ENCODE measurements around the gene GMPR.
"Not testable (repeated sequence)": the region's sequence is repeated elsewhere in the genome, so short reads cannot be mapped to it uniquely, and the experiment has no call there.

GMPR gene

GRCh38 chr6:16260602-16261001 is 22.2 kb downstream of the GMPR start:
- H2AFZ ChIP-seq (ENCODE audit: low read depth, low read length); H3K36me3 ChIP-seq (ENCODE audit: insufficient read depth, low read length); H3K27me3 ChIP-seq (ENCODE audit: insufficient read depth, low read length); H3K4me3 ChIP-seq (ENCODE audit: low read length); H3K4me1 ChIP-seq (ENCODE audit: insufficient read depth, low read length); H3K9me3 ChIP-seq (ENCODE audit: low read length): not testable (repeated sequence)

GRCh38 chr6:16262773-16263172 is 24.4 kb downstream of the GMPR start:
- H3K4me3 ChIP-seq (ENCODE audit: low read length); H3K36me3 ChIP-seq (ENCODE audit: insufficient read depth, low read length); H2AFZ ChIP-seq (ENCODE audit: low read depth, low read length); H3K27me3 ChIP-seq (ENCODE audit: insufficient read depth, low read length); H3K4me1 ChIP-seq (ENCODE audit: insufficient read depth, low read length); H3K9me3 ChIP-seq (ENCODE audit: low read length): not testable (repeated sequence)

- H3K27me3 ChIP-seq (ENCODE audit: insufficient read depth, low read length); H3K4me1 ChIP-seq (ENCODE audit: insufficient read depth, low read length); H3K36me3 ChIP-seq (ENCODE audit: insufficient read depth, low read length); H2AFZ ChIP-seq (ENCODE audit: low read depth, low read length); H3K4me3 ChIP-seq (ENCODE audit: low read length); H3K9me3 ChIP-seq (ENCODE audit: low read length): not testable (repeated sequence)
These were observed 25.2 kb downstream of the GMPR start for GRCh38 chr6:16263464-16264099.

DNA sequence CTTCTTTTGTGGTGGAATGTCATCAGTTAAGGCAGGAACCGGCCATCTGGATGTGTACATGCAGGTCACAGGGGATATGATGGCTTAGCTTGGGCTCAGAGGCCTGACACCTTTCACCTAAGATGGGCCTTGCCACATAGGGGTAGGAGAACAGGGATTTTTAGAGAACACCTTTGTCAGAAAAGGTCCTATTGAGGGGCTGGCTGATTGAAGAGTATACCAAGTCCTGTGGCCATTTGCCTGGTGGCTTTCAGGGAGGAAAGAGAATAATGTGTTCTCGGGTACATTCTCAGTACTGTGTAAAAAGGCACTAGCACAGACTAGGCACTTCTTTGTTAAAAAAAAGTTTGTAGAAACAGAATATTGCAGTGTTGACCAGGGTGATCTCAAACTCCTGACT is 26.4 kb downstream of the GMPR start:
- Histone ChIP-seq H3K4me1 (ENCODE audit: insufficient read depth, low read length) (no peaks in the 10 kb centered on the region), H3K9me3 (ENCODE audit: low read length) (no peaks in the 10 kb centered on the region), H3K4me3 (ENCODE audit: low read length) (no peak overlapping the region), H3K36me3 (ENCODE audit: insufficient read depth, low read length) (no peaks in the 10 kb centered on the region), H3K27me3 (ENCODE audit: insufficient read depth, low read length) (no peaks in the 10 kb centered on the region), H2AFZ (ENCODE audit: low read depth, low read length) (no peak overlapping the region)

DNA sequence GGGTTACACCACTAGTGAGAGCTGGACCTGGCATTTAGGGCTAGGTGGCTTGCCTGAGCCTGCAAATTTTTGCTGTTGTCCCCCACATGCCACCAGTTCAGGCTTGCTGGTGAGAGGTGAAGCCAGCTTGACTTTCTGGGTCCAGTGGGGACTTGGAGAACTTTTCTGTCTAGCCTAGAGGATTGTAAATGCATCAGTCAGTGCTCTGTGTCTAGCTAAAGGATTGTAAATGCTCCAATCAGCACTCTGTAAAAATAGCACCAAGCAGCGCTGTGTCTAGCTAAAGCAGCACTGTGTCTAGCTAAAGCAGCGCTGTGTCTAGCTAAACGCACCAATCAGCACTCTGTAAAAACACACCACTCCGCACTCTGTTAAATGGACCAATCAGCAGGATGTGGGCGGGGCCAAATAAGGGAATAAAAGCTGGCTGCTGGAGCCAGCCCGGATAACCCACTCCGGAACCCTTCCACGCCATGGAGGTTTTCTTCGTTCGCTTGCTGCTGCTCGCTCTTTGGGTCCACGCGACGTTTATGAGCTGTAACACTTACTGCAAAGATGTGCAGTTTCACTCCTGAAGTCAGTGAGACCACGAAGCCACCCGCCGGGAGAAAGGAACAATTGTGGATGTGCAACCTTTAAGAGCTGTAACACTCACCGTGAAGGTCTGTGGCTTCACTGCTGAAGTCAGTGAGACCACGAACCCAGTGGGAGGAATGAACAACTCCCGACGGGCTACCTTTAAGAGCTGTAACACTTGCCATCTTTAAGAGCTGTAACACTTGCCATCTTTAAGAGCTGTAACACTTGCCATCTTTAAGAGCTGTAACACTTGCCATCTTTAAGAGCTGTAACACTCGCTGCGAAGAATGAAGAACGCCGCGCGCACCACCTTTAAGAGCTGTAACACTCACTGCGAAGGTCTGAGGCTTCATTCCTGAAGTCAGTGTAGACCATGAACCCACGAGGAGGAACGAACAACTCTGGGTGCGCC is 27.3 kb downstream of the GMPR start:
- Histone ChIP-seq H3K27me3 (ENCODE audit: insufficient read depth, low read length) (no peaks in the 10 kb centered on the region), H3K4me1 (ENCODE audit: insufficient read depth, low read length) (no peaks in the 10 kb centered on the region), H3K4me3 (ENCODE audit: low read length) (no peak overlapping the region), H3K36me3 (ENCODE audit: insufficient read depth, low read length) (no peaks in the 10 kb centered on the region), H3K9me3 (ENCODE audit: low read length) (no peaks in the 10 kb centered on the region), H2AFZ (ENCODE audit: low read depth, low read length) (no peak overlapping the region)

DNA sequence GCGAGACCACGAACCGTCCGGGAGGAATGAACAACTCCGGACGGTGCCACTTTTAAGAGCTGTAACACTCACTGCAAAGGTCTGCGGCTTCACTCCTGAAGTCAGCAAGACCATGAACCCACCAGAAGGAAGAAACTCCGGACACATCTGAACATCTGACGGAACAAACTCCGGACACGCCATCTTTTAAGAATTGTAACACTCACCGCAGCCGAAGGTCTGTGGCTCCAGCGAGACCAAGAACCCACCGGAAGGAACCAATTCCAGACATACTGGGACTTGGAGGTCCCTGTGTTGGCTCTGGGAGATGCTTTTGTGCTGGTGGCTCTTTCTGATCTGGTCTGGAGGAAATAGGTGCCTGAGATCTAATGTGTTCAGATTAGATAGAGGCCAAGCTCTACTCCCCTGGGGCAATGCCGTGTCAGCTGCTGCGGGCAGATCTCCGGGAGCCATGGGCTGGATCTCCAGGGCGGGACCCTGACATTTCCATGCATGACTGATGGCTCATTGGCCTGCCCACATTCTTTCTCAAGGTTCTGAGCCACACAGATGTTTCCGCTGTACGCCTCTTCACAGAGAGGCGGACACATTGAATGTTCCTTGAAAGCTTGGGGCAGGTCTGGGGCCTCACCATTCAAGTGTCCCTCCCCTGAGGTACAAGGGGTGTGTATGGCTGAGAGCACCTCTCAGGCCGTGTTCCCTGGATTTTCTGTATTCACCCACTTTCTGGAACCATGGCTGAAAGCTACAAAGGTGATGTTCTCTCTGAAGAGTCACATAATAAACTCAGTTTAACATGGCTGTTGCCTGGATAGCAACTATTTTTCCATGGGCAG is 29.3 kb downstream of the GMPR start:
- Histone ChIP-seq H3K36me3 (ENCODE audit: insufficient read depth, low read length) (no peaks in the 10 kb centered on the region), H3K27me3 (ENCODE audit: insufficient read depth, low read length) (no peaks in the 10 kb centered on the region), H3K4me3 (ENCODE audit: low read length) (no peak overlapping the region), H3K9me3 (ENCODE audit: low read length) (no peaks in the 10 kb centered on the region), H2AFZ (ENCODE audit: low read depth, low read length) (no peak overlapping the region), H3K4me1 (ENCODE audit: insufficient read depth, low read length) (no peaks in the 10 kb centered on the region)

- H3K36me3 ChIP-seq (ENCODE audit: insufficient read depth, low read length); H3K27me3 ChIP-seq (ENCODE audit: insufficient read depth, low read length); H3K4me3 ChIP-seq (ENCODE audit: low read length): not testable (repeated sequence)
These were observed 31.2 kb downstream of the GMPR start for GRCh38 chr6:16269442-16270070.

GRCh38 chr6:16270178-16270794 is 31.9 kb downstream of the GMPR start:
- H3K36me3 ChIP-seq (ENCODE audit: insufficient read depth, low read length) = no peaks in the 10 kb centered on the region
- no peak overlapping the region for H3K4me3 ChIP-seq (ENCODE audit: low read length)
- H2AFZ ChIP-seq (ENCODE audit: low read depth, low read length) = no peak overlapping the region
- no peaks in the 10 kb centered on the region for H3K4me1 ChIP-seq (ENCODE audit: insufficient read depth, low read length)
- H3K9me3 ChIP-seq (ENCODE audit: low read length) = no peaks in the 10 kb centered on the region
- H3K27me3 ChIP-seq (ENCODE audit: insufficient read depth, low read length) = no peaks in the 10 kb centered on the region

More at GRCh38 chr6:16269442-16270070, 31.2 kb downstream of the GMPR start:
- H3K4me1 ChIP-seq (ENCODE audit: insufficient read depth, low read length); H3K9me3 ChIP-seq (ENCODE audit: low read length); H2AFZ ChIP-seq (ENCODE audit: low read depth, low read length): not testable (repeated sequence)

DNA sequence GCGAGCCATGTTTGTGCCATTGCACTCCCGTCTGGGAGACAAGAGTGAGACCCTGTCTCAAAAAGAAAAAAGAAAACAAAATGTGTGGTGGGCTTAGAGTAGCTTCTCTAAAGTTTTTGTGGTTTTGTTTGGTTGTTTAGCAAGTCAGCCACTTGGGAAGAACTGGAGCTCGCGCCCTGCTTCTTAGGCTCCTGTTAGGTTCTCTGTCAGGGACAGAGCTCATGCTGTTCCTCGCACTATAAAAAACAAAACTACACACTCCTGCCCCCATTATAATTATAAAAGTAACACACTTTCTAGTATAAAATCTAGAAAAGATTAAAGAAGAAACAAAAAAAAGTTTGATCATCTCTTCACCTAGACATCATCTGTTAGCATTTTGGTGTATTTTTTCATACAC is 33.0 kb downstream of the GMPR start:
- Histone ChIP-seq H3K9me3 (ENCODE audit: low read length) (no peaks in the 10 kb centered on the region), H3K36me3 (ENCODE audit: insufficient read depth, low read length) (no peaks in the 10 kb centered on the region), H3K27me3 (ENCODE audit: insufficient read depth, low read length) (no peaks in the 10 kb centered on the region), H3K4me3 (ENCODE audit: low read length) (no peak overlapping the region), H2AFZ (ENCODE audit: low read depth, low read length) (no peak overlapping the region), H3K4me1 (ENCODE audit: insufficient read depth, low read length) (no peaks in the 10 kb centered on the region)

DNA sequence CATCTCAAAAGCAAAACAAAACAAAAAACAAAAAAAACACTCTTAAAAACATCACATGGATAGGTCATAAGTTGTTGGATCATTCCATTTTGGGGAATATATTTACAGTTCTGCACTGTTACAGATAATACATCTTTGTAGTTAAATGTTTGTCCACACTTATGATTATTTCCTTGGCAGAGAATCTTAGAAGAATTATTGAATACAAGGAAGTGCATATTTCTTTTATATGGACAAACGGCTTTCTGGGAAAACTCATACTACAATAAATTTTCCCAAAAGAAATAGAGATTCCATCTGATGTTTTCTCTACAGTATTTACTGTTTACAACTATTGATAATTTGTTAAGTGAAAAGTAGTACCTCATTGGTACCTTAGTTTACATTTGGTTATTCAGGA is 33.8 kb downstream of the GMPR start:
- Histone ChIP-seq H3K9me3 (ENCODE audit: low read length) (no peaks in the 10 kb centered on the region), H2AFZ (ENCODE audit: low read depth, low read length) (no peak overlapping the region), H3K4me3 (ENCODE audit: low read length) (no peak overlapping the region), H3K27me3 (ENCODE audit: insufficient read depth, low read length) (no peaks in the 10 kb centered on the region), H3K4me1 (ENCODE audit: insufficient read depth, low read length) (peaks cover 5% of the 10 kb centered on the region), H3K36me3 (ENCODE audit: insufficient read depth, low read length) (no peaks in the 10 kb centered on the region)

GRCh38 chr6:16273256-16273655 is 34.9 kb downstream of the GMPR start:
- Histone ChIP-seq H3K36me3 (ENCODE audit: insufficient read depth, low read length) (no peaks in the 10 kb centered on the region), H3K27me3 (ENCODE audit: insufficient read depth, low read length) (no peaks in the 10 kb centered on the region), H3K9me3 (ENCODE audit: low read length) (no peaks in the 10 kb centered on the region), H3K4me3 (ENCODE audit: low read length) (no peak overlapping the region), H3K4me1 (ENCODE audit: insufficient read depth, low read length) (peaks cover 15% of the 10 kb centered on the region), H2AFZ (ENCODE audit: low read depth, low read length) (no peak overlapping the region)

DNA sequence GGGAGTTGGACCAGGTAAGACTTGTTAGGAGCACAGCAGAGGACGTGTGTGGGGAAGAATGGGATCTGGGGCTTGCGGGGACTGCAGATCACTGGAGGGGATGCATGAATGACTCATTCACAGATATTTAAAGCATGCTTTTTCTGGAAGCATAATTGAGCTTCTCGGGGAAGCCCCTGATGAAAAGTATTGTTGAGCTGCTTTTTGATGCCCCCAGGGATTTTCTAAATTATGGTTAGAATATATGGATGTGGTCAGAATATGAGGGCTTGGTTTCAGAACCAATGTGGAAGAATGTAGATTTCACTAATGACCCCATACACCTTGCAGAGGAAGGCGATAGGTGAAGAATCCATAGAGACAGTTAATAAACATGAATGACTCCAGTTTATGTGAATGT is 36.1 kb downstream of the GMPR start:
- no peaks in the 10 kb centered on the region for H3K36me3 ChIP-seq (ENCODE audit: insufficient read depth, low read length)
- peaks cover 16% of the 10 kb centered on the region for H3K4me1 ChIP-seq (ENCODE audit: insufficient read depth, low read length)
- H3K27me3 ChIP-seq (ENCODE audit: insufficient read depth, low read length) = no peaks in the 10 kb centered on the region
- H3K4me3 ChIP-seq (ENCODE audit: low read length) = no peak overlapping the region
- no peaks in the 10 kb centered on the region for H3K9me3 ChIP-seq (ENCODE audit: low read length)
- no peak overlapping the region for H2AFZ ChIP-seq (ENCODE audit: low read depth, low read length)

Measured in neuron (in vitro differentiated cells).